Smooth muscle cell (in vitro differentiated cells): Measurements from ENCODE around the gene DAPL1. TPM values are rescaled to one million over a fixed set of nuclear protein-coding genes. Genes with fewer than 3 reads are reported as not detected.

Experiments used
- DNase-seq: peaks from one replicate; lab custom pipeline; 2025; ENCODE audit not compliant: unreplicated experiment; lab: John Stamatoyannopoulos, UW
- H2AFZ ChIP-seq: fragments of 200-600 bp; sonication (generic); 2 replicates; pipeline ENCODE4 v1.6.0; 2016; ENCODE audit warnings: antibody characterized with exemption, low read depth, mild to moderate bottlenecking
- H3F3A ChIP-seq: fragments of 200-600 bp; sonication (generic); 2 replicates; pipeline ENCODE4 v1.6.0; 2017; ENCODE audit warnings: antibody characterized with exemption, low read depth
- H3K27ac ChIP-seq: fragments of 200-600 bp; sonication (generic); 2 replicates; pipeline ENCODE4 v1.5.1; 2016; ENCODE audit warnings: low read depth, mild to moderate bottlenecking
- H3K27me3 ChIP-seq: fragments of 200-600 bp; sonication (generic); 2 replicates; pipeline ENCODE4 v1.6.1; 2016; ENCODE audit warnings: low read depth, mild to moderate bottlenecking
- H3K36me3 ChIP-seq: fragments of 200-600 bp; sonication (generic); 2 replicates; pipeline ENCODE4 v1.5.1; 2016; ENCODE audit warnings: low read depth
- H3K4me1 ChIP-seq: fragments of 200-600 bp; sonication (generic); 2 replicates; pipeline ENCODE4 v1.5.1; 2016; ENCODE audit warnings: low read depth
- H3K4me2 ChIP-seq: fragments of 200-600 bp; sonication (generic); 2 replicates; pipeline ENCODE4 v1.6.0; 2016; ENCODE audit warnings: mild to moderate bottlenecking
- H3K4me3 ChIP-seq: fragments of 200-600 bp; sonication (generic); 2 replicates; pipeline ENCODE4 v1.5.1; 2016; ENCODE audit warnings: mild to moderate bottlenecking
- H3K79me2 ChIP-seq: fragments of 200-600 bp; sonication (generic); 2 replicates; pipeline ENCODE4 v1.6.0; 2016; ENCODE audit warnings: low read depth, mild to moderate bottlenecking
- H3K9ac ChIP-seq: fragments of 200-600 bp; sonication (generic); 2 replicates; pipeline ENCODE4 v1.6.0; 2016; ENCODE audit warnings: low read depth
- H3K9me3 ChIP-seq: fragments of 200-600 bp; sonication (generic); replicated peaks from 2 replicates; pipeline ENCODE4 v1.5.1; 2016; ENCODE audit warnings: low read depth
- H4K20me1 ChIP-seq: fragments of 200-600 bp; sonication (generic); 2 replicates; pipeline ENCODE4 v1.6.0; 2016; ENCODE audit warnings: low read depth
- WGBS: methylation state at CpG from one replicate; pipeline ENCODE4 v1.1.7; 2016; ENCODE audit warnings: low lambda C conversion rate; 5-methylcytosine and 5-hydroxymethylcytosine counted together
- polyA plus RNA-seq: library from polyadenylated mRNA; unstranded; fragments of >200 nt; fragmentation: Nextera tagmentation; extraction: Ambion mirVana; gene quantifications from 2 replicates; pipeline ENCODE4 v1.2.1, GENCODE V29; 2016
- total RNA-seq: library from RNA; depleted of rRNA; stranded (reverse); fragments of >200 nt; gene quantifications from 2 replicates; pipeline ENCODE4 v1.2.3, GENCODE V29; 2014
- TF ChIP-seq, protein P1 (sequence below): fragments of 200-600 bp; sonication (generic); IDR thresholded peaks from 2 replicates; pipeline ENCODE4 v1.5.1; 2017; ENCODE audit warnings: borderline replicate concordance, mild to moderate bottlenecking, antibody characterized with exemption; ENCODE audit not compliant: insufficient read depth, poor library complexity, severe bottlenecking

DAPL1 gene
- total and polyA plus RNA-seq, 2 experiments from 2014 or later = not detected

DNA sequence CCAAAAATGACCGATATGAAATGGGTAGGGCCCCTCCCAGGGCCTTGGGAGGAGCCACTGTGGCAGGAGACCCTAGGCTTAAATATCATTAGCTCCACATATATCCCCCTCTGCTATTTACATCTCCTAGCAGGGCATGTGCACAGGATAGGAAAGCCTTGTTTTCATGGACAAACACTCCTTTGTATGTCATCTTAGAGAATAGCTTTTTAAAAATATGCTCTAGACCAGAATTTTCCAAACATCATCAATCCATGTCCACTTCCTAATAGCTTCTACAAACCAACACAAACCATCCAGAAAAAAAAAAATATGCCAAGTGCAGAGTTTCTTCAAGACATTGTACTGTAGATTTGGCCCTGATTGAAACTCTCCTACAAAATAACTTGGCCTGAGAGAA is 10.8 kb downstream of the DAPL1 start:
- DNase-seq = no peak
- Histone ChIP-seq H3K4me1 (no peaks in the 10 kb centered on the region), H3K4me2 (no peak overlapping the region), H3K27ac (no peak overlapping the region), H3K4me3 (no peak overlapping the region), H3K27me3 (no peaks in the 10 kb centered on the region), H2AFZ (no peak overlapping the region), H3K79me2 (no peaks in the 10 kb centered on the region), H3K9ac (no peak overlapping the region), H3K9me3 (no peaks in the 10 kb centered on the region), H4K20me1 (no peaks in the 10 kb centered on the region), H3F3A (no peaks in the 10 kb centered on the region), H3K36me3 (no peaks in the 10 kb centered on the region)
- 80% methylated on average over 1 of the region's 1 CpG for WGBS
- TF ChIP-seq, protein P1, sequence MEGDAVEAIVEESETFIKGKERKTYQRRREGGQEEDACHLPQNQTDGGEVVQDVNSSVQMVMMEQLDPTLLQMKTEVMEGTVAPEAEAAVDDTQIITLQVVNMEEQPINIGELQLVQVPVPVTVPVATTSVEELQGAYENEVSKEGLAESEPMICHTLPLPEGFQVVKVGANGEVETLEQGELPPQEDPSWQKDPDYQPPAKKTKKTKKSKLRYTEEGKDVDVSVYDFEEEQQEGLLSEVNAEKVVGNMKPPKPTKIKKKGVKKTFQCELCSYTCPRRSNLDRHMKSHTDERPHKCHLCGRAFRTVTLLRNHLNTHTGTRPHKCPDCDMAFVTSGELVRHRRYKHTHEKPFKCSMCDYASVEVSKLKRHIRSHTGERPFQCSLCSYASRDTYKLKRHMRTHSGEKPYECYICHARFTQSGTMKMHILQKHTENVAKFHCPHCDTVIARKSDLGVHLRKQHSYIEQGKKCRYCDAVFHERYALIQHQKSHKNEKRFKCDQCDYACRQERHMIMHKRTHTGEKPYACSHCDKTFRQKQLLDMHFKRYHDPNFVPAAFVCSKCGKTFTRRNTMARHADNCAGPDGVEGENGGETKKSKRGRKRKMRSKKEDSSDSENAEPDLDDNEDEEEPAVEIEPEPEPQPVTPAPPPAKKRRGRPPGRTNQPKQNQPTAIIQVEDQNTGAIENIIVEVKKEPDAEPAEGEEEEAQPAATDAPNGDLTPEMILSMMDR = no peak

DNA sequence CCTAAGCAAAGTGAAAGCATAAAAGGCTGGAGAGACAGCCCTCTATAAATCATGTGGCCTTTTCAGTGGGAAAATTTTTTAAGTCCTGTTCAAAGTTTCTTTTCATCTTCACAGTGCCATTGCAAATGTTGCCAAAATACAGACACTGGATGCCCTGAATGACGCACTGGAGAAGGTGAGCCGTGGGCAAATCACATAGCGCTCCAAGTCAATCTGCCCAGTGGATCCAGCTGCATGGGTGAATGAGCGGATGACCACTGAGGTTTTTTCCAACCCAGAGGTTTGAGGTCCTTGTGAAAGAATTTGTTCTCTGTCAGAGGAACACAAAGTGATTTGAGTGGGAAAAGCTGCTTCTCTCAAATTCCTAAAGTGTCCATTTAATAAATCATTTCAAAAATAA is 11.8 kb downstream of the DAPL1 start:
- Histone ChIP-seq H3K4me1 (no peaks in the 10 kb centered on the region), H3K4me3 (no peak overlapping the region), H3K9ac (no peak overlapping the region), H3K4me2 (no peak overlapping the region), H3K79me2 (no peaks in the 10 kb centered on the region), H3K36me3 (no peaks in the 10 kb centered on the region), H3K27me3 (peaks cover 7% of the 10 kb centered on the region), H4K20me1 (no peaks in the 10 kb centered on the region), H3F3A (no peaks in the 10 kb centered on the region), H3K27ac (no peak overlapping the region), H3K9me3 (no peaks in the 10 kb centered on the region), H2AFZ (no peak overlapping the region)
- TF ChIP-seq, protein P1 = no peak
- no peak for DNase-seq
- 97% methylated on average over 4 of the region's 4 CpGs for WGBS

DNA sequence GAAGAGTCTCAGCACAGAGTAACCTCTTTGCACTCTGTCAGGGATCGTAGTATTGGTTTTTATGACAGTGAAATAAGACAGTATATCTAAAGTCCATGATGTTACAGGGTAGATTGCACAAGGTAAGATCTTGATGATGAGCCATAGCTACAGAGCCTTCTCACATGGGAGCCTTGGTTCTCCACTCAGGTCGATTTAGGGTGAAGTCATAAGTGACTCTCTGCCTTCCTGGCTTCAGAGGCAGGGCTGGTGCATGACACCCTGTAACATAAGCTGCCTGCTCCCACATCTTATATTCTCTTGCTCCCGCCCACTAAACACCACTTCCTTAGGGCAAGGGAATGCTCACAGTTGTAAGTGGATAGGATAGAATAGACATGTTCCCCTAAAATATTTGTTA is 13.3 kb downstream of the DAPL1 start:
- Histone ChIP-seq H2AFZ (no peak overlapping the region), H3F3A (no peaks in the 10 kb centered on the region), H3K36me3 (no peaks in the 10 kb centered on the region), H3K9ac (no peak overlapping the region), H4K20me1 (no peaks in the 10 kb centered on the region), H3K4me2 (no peak overlapping the region), H3K4me1 (no peaks in the 10 kb centered on the region), H3K9me3 (no peaks in the 10 kb centered on the region), H3K27ac (no peak overlapping the region), H3K27me3 (peaks cover 10% of the 10 kb centered on the region), H3K79me2 (no peaks in the 10 kb centered on the region), H3K4me3 (no peak overlapping the region)
- TF ChIP-seq, protein P1 = no peak
- WGBS = 88% methylated on average over 3 of the region's 3 CpGs
- DNase-seq = no peak

DNA sequence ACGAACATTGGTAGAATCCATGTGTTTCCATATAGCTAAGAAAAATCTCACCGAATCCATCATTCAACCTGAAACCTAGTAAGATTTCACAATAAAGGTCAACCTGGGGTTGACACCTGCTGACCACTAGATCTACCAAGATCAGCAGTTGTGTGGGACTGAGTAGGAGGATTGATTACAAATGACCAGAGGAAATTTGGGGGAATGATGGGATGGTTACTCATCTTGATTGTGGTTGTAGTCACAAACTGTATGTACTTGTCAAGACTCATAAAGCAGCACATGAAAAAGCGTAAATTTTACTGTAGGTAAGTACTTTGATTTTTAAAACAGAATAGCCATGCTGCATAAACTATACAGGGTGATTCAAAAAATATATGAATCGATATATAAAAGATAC is 14.7 kb downstream of the DAPL1 start:
- no peak for DNase-seq
- WGBS = 63% methylated on average over 4 of the region's 4 CpGs
- H3K27ac ChIP-seq = no peak overlapping the region
- H3K9ac ChIP-seq = no peak overlapping the region
- H3K27me3 ChIP-seq = peaks cover 10% of the 10 kb centered on the region
- no peaks in the 10 kb centered on the region for H3K36me3 ChIP-seq
- no peak overlapping the region for H3K4me3 ChIP-seq
- no peak overlapping the region for H2AFZ ChIP-seq
- H3K9me3 ChIP-seq = no peaks in the 10 kb centered on the region
- no peak overlapping the region for H3K4me2 ChIP-seq
- TF ChIP-seq, protein P1 = no peak
- no peaks in the 10 kb centered on the region for H3F3A ChIP-seq
- no peaks in the 10 kb centered on the region for H4K20me1 ChIP-seq
- H3K79me2 ChIP-seq = no peaks in the 10 kb centered on the region
- H3K4me1 ChIP-seq = no peaks in the 10 kb centered on the region
